Activated CD4-positive, alpha-beta T cell treated with anti-CD3 and anti-CD28 coated beads, Interleukin-2, amount 50 U/mL, for 24 hours (primary cell): Measurements from ENCODE around the gene TRPC5OS.

Source experiments
- DNase-seq, 2 donors: peaks; one replicate each; pipeline ENCODE4 v3.0.0-alpha.2; 2020; ENCODE audit warnings: low read depth in 1 of 2, low spot score in 1 of 2

TRPC5OS gene

GRCh38 chrX:111875881-111876280 lies at the start of gene TRPC5OS:
Gene TRPC5OS, plus strand, starts transcription at chrX:111876181. Its CDS starts 25,669 bp downstream, at chrX:111901850.
- no peak for DNase-seq

GRCh38 chrX:111829345-111829744 lies 46.6 kb upstream of the TRPC5OS start:
- no peak for DNase-seq

GRCh38 chrX:111830571-111830970 lies 45.4 kb upstream of the TRPC5OS start:
- DNase-seq: no peak

DNA sequence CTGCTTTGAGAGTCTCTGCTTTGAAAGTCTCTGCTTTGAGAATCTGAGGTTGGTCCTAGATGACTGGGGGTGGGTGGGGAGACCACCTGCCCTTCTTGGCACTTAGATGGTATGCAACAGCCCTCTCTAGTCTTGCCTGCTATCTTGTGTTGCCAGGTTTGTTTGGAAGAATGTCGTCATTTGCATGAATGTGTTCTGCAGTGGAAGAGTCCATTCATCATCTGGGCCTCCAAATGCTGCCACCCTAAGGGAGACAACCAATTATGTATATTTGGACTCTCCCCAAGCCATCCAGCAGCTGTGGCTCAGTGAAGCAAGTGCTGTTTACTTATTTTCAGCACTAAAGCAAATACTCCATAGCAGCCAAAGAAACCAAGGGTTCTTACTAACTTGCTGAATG lies 44.6 kb upstream of the TRPC5OS start:
- no peak for DNase-seq

DNA sequence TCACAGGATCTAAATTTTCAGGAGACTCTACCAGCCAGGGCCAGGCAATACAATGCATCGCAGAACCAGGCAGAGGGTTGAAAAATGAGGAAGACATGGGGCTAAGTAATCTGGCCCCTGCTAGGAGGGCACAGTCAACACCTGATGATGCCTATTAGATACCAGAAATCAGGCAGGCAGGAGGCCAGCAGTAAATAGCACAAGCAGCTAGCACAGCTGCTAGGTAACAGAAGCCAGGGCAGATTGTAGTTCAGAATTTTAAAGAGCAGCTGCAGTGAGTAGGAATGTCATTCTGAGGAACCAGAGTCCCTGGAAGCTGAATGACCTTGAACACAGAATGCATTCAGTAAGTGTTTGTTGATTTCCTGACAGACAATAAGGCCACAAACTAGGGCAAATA lies 38.8 kb upstream of the TRPC5OS start:
- DNase-seq: no peak

GRCh38 chrX:111847491-111848133 lies 28.4 kb upstream of the TRPC5OS start:
- DNase-seq: no peak

DNA sequence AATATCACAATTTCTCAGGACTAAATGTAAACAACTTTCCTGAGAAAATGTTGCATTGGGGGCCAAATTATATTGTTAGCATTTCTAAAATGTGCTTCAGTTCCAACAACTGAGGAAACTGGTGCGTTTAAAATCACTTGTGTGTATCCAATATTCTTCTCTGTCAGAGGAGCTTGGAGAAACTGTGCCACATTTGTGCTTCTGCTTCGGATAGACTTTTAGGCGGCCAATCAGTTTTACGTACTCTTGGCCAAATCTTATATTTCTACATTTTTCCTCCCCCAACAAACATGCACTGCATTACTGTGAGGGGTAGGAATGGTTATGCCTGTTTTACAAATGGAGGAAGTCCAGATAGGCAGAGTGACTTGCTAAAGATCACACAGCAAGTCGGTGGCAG lies 27.4 kb upstream of the TRPC5OS start:
- DNase-seq: no peak

- no peak for DNase-seq
These were observed 25.0 kb upstream of the TRPC5OS start for GRCh38 chrX:111850975-111851374.

DNA sequence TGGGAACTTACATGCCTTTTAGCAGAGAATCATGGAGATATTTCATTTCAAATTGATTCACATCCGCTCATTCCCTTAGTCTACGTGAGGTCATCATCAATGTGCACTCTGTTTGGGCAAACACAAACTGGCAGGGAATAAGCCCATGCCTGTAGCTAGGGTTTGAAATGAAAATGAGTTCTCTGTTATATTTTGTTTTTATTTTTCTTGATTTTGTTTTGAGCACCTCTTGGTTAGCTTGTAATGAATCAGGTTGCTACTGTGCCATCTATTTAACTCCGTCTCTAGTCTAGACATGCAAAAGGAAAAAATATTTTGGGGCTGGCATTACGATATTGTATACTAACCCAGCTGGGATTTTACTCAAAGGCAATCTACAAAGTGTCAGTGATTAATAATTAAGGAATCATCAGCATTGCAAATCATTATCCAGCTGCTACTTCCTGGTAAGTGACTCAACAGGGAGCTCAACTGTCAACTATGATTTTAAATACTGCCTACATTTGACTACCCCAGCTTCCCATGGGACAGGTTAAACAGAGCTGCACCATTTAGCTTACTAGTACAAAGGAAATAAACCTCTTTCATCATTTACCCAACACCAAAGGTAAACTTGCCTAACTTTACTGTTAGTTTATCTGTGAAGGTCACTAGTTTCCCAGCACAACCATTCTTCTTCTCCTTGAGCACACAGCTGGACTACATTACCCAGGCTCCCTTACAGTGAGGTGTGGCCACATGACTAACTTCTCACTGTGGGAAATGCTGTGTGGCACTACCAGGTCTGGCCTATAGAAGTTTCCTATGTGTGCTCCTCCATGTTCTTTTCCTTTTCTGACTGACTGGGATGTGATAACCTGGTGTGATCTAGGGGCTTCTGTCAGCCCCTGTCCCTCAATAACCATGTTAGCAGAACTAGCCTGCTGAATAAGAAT lies 21.2 kb upstream of the TRPC5OS start:
- no peak for DNase-seq

GRCh38 chrX:111857534-111858060 lies 18.4 kb upstream of the TRPC5OS start:
- no peak for DNase-seq

GRCh38 chrX:111861605-111862004 lies 14.4 kb upstream of the TRPC5OS start:
- DNase-seq: no peak

DNA sequence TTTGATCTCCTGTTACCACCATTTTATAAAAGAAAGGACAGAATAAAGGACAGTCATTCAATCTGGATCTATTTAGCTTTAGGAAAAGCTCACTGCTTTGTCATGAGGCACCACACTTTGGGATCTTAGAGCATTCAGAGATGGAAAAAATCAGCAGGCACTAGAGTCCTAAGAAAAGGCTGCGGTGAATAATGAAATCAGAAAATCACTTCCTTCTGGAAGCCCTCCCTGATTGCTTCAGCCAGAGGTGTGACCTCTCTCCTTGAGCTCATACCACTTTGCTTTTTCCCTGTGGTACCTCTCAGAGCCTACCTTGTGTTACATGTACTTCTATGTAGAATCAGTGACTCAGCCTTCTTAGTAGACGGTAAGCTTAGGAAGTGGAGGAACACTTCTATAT lies 8.7 kb upstream of the TRPC5OS start:
- no peak for DNase-seq

DNA sequence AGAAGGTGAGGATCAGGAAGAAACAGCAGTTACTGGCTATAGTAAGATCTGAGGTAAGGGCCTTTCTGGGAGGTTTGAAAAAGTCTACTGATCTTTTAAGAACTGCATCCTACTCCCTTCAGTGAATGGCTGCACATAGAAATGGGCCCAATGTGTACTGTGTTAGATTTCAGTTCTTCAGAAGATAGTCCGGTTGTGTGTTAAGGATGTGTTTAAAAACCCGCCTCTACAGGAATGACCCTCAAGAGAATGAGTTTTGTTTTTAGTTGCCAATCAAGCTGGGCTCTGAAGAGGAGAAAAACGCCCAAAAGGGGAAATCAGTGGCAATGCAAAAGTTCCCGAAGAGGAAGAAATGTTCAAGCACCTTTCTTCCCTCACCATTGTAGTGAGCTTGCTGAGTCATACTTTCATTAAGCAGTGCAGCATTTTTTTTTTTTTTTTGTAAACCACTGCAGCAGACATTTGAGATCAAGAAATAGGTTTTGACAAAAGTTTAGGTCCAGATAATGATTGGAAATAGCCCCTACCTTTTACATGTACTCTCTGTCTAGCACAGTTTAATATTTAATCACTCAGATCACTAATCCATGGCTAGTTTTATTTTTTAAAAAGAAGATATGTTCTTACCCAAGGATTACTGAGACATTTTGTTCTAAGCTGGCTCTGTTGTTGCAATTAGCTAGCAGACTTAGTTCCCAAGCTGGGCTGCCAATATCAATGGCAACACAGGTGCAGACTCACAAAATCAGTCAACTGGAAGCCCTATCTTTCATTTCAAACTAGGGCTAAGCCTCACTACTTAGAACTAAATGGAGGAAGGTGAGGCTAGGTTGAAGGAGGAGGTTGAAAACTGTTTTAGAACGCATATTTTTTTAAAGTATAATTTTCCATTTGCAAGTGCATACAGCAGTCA lies 7.0 kb upstream of the TRPC5OS start:
- no peak for DNase-seq

- no peak for DNase-seq
These were observed 6.3 kb upstream of the TRPC5OS start for GRCh38 chrX:111869639-111870034.

DNA sequence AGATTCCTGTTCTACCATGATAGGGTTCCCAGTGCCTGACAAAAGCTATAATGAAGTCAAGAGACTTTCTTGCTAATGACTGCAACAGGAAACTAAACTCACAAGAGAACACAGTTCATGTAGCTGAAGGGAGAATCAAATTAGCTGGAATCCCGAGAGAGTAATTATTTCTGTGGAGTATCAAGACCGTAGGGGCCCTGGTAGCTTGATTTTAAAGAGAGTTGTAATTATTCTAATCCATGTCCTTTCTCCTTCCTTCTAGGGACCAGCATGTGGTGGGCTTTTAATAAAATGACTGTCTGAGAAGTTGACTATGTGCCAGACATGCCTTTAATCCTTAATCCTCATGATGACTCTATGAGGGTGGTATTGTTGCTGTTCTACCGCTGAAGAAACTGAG lies 1.7 kb upstream of the TRPC5OS start:
- no peak for DNase-seq

- DNase-seq: no peak
These were observed 665 bp downstream of the TRPC5OS start for GRCh38 chrX:111876646-111877045.

GRCh38 chrX:111877681-111878080 lies 1.7 kb downstream of the TRPC5OS start:
- DNase-seq: no peak

- DNase-seq: no peak
These were observed 4.8 kb downstream of the TRPC5OS start for GRCh38 chrX:111880735-111881134.

DNA sequence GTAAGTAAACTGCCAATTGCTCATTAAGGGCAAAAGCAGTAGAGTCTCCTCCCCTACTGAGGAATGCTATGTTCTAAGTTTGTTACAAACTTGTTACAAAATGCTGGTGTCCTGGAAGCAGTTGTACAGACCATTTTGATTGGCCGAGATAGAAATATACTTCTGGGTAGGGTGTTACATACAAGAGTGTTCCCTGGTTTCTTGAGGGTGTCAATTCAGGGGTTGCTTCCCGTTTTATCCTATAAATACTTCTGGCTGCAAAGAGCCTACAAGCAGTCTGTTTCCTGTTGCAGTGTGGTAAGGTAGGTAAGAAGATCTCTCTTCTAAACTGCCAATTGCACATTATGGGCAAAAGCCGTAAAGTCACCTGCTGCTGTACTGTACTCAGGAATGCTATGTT lies 5.7 kb downstream of the TRPC5OS start:
- no peak for DNase-seq

- no peak for DNase-seq
These were observed 10.7 kb downstream of the TRPC5OS start for GRCh38 chrX:111886678-111887077.

DNA sequence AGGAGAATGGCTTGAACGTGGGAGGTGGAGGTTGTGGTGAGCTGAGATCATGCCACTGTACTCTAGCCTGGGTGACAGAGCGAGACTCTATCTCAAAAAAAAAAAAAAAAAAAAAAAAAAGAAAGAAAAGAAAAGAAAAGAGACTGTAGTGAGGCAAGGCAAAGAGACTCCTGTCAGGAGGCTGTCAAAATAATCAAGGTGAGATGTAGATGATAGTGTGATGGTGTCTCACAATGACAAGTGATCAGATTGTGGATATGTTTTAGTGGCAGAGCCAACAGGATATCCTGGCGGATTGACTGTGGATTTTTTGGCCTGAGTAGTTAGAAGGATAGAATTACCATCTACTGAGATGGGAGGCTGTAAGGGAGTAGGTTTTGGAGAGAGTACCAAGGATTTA lies 12.6 kb downstream of the TRPC5OS start:
- DNase-seq: no peak
